ENCODE data around the gene BCKDHA.

DNA sequence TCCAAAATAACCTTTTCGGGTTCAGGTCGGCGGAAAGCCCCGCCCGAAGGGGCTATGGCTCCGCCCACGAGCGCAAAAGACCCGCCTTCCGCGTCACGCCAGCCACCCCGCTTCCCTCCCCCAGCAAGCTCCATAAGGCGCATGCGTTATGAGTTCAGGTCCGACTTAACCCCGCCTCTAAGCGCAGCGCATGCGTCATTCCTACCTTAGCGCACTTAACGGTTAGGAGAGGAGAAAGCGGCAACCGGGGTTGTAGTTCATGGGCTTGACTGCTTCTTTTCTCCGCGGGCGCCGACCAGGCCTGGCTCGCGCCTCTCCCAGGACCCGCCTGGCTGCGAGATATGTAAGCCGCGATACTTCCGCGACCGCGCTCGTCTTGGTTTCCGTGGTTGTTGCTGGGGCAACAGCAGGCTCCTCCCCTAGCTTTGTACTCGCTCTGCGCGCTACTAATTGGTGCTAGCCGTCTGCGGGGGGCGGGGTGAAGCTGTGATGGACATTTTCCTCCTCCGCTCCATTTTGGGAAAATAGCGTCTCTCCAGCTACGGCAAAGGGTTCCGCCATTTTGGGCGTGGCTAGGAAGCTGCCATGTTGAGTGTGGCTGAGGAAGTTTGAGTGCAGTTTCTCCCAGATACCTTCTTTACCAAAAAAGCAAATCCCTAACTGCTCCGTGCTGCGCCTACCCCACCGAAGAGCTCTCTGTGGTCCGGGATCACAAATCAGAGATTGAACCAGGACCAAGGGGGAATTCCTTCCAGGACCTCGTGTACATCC is 33.7 kb upstream of the BCKDHA start, which contains the start of gene B9D2:
- no peak for TF ChIP-seq EZH2 (IDR thresholded peaks at IDR 0.05)
- no peak for TF ChIP-seq CTCF (IDR thresholded peaks at IDR 0.05)
- TF ChIP-seq EZH2phosphoT487 (IDR thresholded peaks at IDR 0.05), result no peak

Measured in neural progenitor cell (in vitro differentiated cells).